CD4-positive, alpha-beta T cell treated with Interleukin-1 beta for 1 hour (primary cell): ENCODE results near the gene MUC16.

Experiments
- DNase-seq, 2 donors: peaks; one replicate each; pipeline ENCODE4 v3.0.0-alpha.2; 2020 to 2022

Gene MUC16

DNA sequence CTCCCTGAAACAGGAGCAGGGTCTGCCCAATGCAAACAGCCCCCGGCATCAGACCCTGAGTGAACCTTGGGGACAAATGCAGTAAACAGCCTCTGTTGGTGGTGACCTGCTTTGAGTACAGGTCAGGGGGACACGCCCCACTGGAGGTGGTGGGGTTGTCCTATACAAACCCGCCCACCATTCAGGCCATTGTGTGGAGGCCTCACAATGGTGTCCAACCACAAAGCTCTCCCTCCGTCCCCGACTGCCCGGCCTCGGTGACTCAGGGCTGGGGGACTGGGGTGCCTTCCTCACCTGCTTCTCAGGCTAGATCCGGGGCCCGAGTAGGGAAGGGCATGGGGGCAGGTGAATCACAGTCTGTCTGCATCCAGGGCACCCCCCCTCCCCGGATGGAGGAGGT is 1.5 kb downstream of the MUC16 start:
- no peak for DNase-seq

GRCh38 chr19:9000933-9001332 is 9.3 kb downstream of the MUC16 start:
- no peak for DNase-seq

GRCh38 chr19:8988204-8988603 is 22.0 kb downstream of the MUC16 start:
- peak in 1 of 2 donors; percentile 33 for DNase-seq

- no peak for DNase-seq
These were observed 23.9 kb downstream of the MUC16 start for GRCh38 chr19:8986296-8986695.

- no peak for DNase-seq
These were observed 36.6 kb downstream of the MUC16 start for GRCh38 chr19:8973501-8974091.

GRCh38 chr19:8965887-8966286 is 44.3 kb downstream of the MUC16 start:
- DNase-seq = no peak
